Astrocyte (in vitro differentiated cells and primary cell): ENCODE results near the gene ANK3. TPM values are rescaled to one million over a fixed set of nuclear protein-coding genes. Genes with fewer than 3 reads are reported as not detected.

Source experiments
- DNase-seq: peaks from one replicate; pipeline ENCODE4 v3.0.0-alpha.2; 2010; ENCODE audit warnings: low read depth
- FAIRE-seq: peaks from 2 replicates; lab custom pipeline; 2011; peaks lifted over from hg19 to GRCh38; lab: Jason Lieb, UNC
- H2AFZ ChIP-seq: 2 replicates; pipeline ENCODE4 v1.6.0; 2012; ENCODE audit warnings: low read depth, low read length, inconsistent platforms
- H3K27ac ChIP-seq: 2 replicates; pipeline ENCODE4 v1.5.1; 2011; ENCODE audit warnings: low read depth, low read length, inconsistent platforms
- H3K27me3 ChIP-seq: 2 replicates; pipeline ENCODE4 v1.6.0; 2011; ENCODE audit warnings: low read length, inconsistent platforms; ENCODE audit not compliant: insufficient read depth
- H3K36me3 ChIP-seq: 2 replicates; pipeline ENCODE4 v1.5.1; 2011; ENCODE audit warnings: low read length, inconsistent platforms; ENCODE audit not compliant: insufficient read depth
- H3K4me1 ChIP-seq: 2 replicates; pipeline ENCODE4 v1.5.1; 2011; ENCODE audit warnings: low read length, inconsistent platforms; ENCODE audit not compliant: insufficient read depth
- H3K4me2 ChIP-seq: 2 replicates; pipeline ENCODE4 v1.6.0; 2012; ENCODE audit warnings: low read length, inconsistent platforms
- H3K4me3 ChIP-seq: 2 replicates; pipeline ENCODE4 v1.5.1; 2011; ENCODE audit warnings: low read depth, mild to moderate bottlenecking, low read length, inconsistent platforms; ENCODE audit not compliant: insufficient read depth
- H3K79me2 ChIP-seq: 2 replicates; pipeline ENCODE4 v1.6.0; 2012; ENCODE audit warnings: mild to moderate bottlenecking, low read length, inconsistent platforms; ENCODE audit not compliant: insufficient read depth
- H3K9ac ChIP-seq: 2 replicates; pipeline ENCODE4 v1.6.0; 2012; ENCODE audit warnings: mild to moderate bottlenecking, low read length, inconsistent platforms
- H3K9me3 ChIP-seq: 2 replicates; pipeline ENCODE4 v1.5.1; 2012; ENCODE audit warnings: low read depth, mild to moderate bottlenecking, low read length, inconsistent platforms; ENCODE audit not compliant: insufficient read depth
- H4K20me1 ChIP-seq: 2 replicates; pipeline ENCODE4 v1.6.0; 2012; ENCODE audit warnings: low read length, inconsistent platforms; ENCODE audit not compliant: insufficient read depth
- H3K27ac Mint-ChIP-seq: one replicate; pipeline ENCODE4 v1.8.0; 2021; ENCODE audit warnings: mild to moderate bottlenecking, mixed read lengths; ENCODE audit not compliant: unreplicated experiment
- H3K27me3 Mint-ChIP-seq: one replicate; pipeline ENCODE4 v1.8.0; 2021; ENCODE audit warnings: low read depth, mixed read lengths; ENCODE audit not compliant: unreplicated experiment
- H3K36me3 Mint-ChIP-seq: one replicate; pipeline ENCODE4 v1.8.0; 2021; ENCODE audit warnings: low read depth, mixed read lengths; ENCODE audit not compliant: unreplicated experiment
- H3K4me1 Mint-ChIP-seq: one replicate; pipeline ENCODE4 v1.8.0; 2021; ENCODE audit warnings: low read depth, mixed read lengths; ENCODE audit not compliant: unreplicated experiment
- H3K4me3 Mint-ChIP-seq: one replicate; pipeline ENCODE4 v1.8.0; 2021; ENCODE audit warnings: mild to moderate bottlenecking, moderate library complexity, mixed read lengths; ENCODE audit not compliant: unreplicated experiment
- H3K9me3 Mint-ChIP-seq: one replicate; pipeline ENCODE4 v1.8.0; 2021; ENCODE audit warnings: mild to moderate bottlenecking, mixed read lengths; ENCODE audit not compliant: unreplicated experiment
- EZH2 ChIP-seq: IDR thresholded peaks from 2 replicates; pipeline ENCODE4 v1.6.1; 2012; ENCODE audit warnings: mild to moderate bottlenecking, low read length, inconsistent platforms; ENCODE audit not compliant: insufficient read depth
- total RNA-seq: library from RNA; stranded (reverse); gene quantifications from 2 replicates; pipeline ENCODE4 v1.2.1, GENCODE V29; 2021
- TF ChIP-seq, protein P1 (sequence below): IDR thresholded peaks from 2 replicates; pipeline ENCODE4 v1.5.1; 2011; ENCODE audit warnings: low read depth, mild to moderate bottlenecking, inconsistent platforms, low read length, moderate library complexity; ENCODE audit not compliant: insufficient read depth

ANK3 gene
- total RNA-seq, 1 donor from 2014 or later = 21.1 TPM

DNA sequence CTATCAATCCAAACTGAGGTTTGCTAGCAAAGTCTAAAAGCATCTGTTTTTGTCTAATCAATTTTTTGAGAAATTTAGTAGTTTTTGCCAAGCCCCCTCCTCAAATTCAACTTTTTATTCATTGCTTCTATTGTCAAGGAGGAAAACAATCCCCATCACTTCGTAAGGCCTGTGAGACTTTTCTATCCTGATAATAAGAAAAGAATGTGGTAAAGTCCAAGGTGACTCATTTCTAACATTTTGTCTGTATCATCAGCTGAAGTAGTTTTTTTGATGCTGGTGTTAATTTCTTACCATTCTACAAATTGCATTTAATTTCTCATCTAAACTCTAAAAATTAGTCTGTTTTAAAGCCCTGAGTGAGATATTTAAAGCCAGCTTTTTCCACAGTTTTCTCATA is 11.7 kb downstream of the ANK3 start:
- FAIRE-seq (no peak), DNase-seq (peak; percentile 63)
- Histone ChIP-seq H3K9me3 (no peaks in the 10 kb centered on the region), H3K27ac (peak overlapping the region; percentile 59), H3K4me3 (no peak overlapping the region), H3K4me1 (peaks cover 10% of the 10 kb centered on the region), H3K27me3 (no peaks in the 10 kb centered on the region), H3K9ac (peak overlapping the region; percentile 37), H3K79me2 (no peaks in the 10 kb centered on the region), H3K36me3 (no peaks in the 10 kb centered on the region), H4K20me1 (no peaks in the 10 kb centered on the region), H2AFZ (no peak overlapping the region), H3K4me2 (peak overlapping the region; percentile 30)
- H3K4me3 Mint-ChIP-seq = no peak overlapping the region
- peaks cover 5% of the 10 kb centered on the region for H3K4me1 Mint-ChIP-seq
- H3K27ac Mint-ChIP-seq = no peak overlapping the region
- no peak for TF ChIP-seq EZH2
- TF ChIP-seq, protein P1, sequence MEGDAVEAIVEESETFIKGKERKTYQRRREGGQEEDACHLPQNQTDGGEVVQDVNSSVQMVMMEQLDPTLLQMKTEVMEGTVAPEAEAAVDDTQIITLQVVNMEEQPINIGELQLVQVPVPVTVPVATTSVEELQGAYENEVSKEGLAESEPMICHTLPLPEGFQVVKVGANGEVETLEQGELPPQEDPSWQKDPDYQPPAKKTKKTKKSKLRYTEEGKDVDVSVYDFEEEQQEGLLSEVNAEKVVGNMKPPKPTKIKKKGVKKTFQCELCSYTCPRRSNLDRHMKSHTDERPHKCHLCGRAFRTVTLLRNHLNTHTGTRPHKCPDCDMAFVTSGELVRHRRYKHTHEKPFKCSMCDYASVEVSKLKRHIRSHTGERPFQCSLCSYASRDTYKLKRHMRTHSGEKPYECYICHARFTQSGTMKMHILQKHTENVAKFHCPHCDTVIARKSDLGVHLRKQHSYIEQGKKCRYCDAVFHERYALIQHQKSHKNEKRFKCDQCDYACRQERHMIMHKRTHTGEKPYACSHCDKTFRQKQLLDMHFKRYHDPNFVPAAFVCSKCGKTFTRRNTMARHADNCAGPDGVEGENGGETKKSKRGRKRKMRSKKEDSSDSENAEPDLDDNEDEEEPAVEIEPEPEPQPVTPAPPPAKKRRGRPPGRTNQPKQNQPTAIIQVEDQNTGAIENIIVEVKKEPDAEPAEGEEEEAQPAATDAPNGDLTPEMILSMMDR = no peak
- H3K36me3 Mint-ChIP-seq = no peaks in the 10 kb centered on the region
- no peaks in the 10 kb centered on the region for H3K9me3 Mint-ChIP-seq
- no peaks in the 10 kb centered on the region for H3K27me3 Mint-ChIP-seq

DNA sequence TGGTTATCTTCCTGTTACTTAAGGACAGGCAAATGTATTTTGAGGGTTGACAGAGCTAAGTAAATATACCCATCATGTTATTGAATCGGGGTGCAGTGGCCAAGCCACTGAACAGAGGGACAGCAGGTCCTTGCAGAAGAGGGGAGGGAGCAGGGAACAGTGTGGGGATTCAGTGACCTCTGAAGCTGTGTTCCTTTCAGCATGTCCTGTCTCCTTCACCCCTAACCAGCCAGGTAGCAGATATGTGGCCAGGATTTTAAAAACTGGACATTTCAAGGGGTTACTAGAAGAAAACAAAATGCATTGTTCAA is 12.7 kb downstream of the ANK3 start:
- no peaks in the 10 kb centered on the region for H3K9me3 Mint-ChIP-seq

More for the DNA sequence above, 12.7 kb downstream of the ANK3 start:
- no peak overlapping the region for H3K4me3 ChIP-seq
- H3K9ac ChIP-seq = no peak overlapping the region
- DNase-seq (no peak), FAIRE-seq (no peak)
- H3K27ac Mint-ChIP-seq = no peak overlapping the region
- H3K4me2 ChIP-seq = no peak overlapping the region
- no peaks in the 10 kb centered on the region for H3K27me3 ChIP-seq
- no peak overlapping the region for H3K27ac ChIP-seq
- H3K4me3 Mint-ChIP-seq = no peak overlapping the region
- H3K36me3 ChIP-seq = no peaks in the 10 kb centered on the region
- H2AFZ ChIP-seq = no peak overlapping the region
- TF ChIP-seq, protein P1 = no peak
- no peak for TF ChIP-seq EZH2
- no peaks in the 10 kb centered on the region for H3K9me3 ChIP-seq
- H3K4me1 ChIP-seq = peaks cover 9% of the 10 kb centered on the region
- H3K4me1 Mint-ChIP-seq = peaks cover 5% of the 10 kb centered on the region
- no peaks in the 10 kb centered on the region for H3K36me3 Mint-ChIP-seq
- H3K79me2 ChIP-seq = no peaks in the 10 kb centered on the region
- H3K27me3 Mint-ChIP-seq = no peaks in the 10 kb centered on the region
- H4K20me1 ChIP-seq = no peaks in the 10 kb centered on the region
